Amygdala (tissue), 56 donors: ENCODE results near the gene ARHGEF9.
A peak's percentile ranks its signal among the peaks of the same experiment; 100 is the strongest.
"Not testable (repeated sequence)": the region's sequence is repeated elsewhere in the genome, so short reads cannot be mapped to it uniquely, and the experiment has no call there.

Source experiments
- DNase-seq, 56 donors: peaks; one replicate each; lab custom pipeline; 2025; lab: John Stamatoyannopoulos, UW

ARHGEF9 gene

GRCh38 chrX:63664741-63665140 lies 120.3 kb downstream of the ARHGEF9 start:
- DNase-seq = no peak

- no peak for DNase-seq
These were observed 120.9 kb downstream of the ARHGEF9 start for GRCh38 chrX:63664083-63664482.

DNA sequence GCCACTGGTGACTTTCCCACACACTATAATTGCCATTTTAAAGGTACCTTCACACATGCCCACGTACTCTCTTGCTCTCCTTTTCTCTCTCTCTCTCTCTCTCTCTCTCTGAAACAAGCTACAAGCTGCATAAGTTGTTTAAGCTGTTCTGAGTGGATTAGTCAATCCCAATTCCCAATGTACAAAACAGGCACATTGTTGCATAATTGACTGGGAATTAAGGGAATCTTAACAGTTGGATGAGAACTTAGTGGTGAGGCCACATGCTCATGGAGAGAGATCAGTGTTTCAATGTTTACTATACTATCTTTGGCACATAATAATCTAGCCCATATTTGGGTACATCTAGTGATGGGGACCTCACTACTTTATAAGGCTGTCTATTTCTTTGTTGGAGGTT lies 123.3 kb downstream of the ARHGEF9 start:
- DNase-seq = no peak

DNA sequence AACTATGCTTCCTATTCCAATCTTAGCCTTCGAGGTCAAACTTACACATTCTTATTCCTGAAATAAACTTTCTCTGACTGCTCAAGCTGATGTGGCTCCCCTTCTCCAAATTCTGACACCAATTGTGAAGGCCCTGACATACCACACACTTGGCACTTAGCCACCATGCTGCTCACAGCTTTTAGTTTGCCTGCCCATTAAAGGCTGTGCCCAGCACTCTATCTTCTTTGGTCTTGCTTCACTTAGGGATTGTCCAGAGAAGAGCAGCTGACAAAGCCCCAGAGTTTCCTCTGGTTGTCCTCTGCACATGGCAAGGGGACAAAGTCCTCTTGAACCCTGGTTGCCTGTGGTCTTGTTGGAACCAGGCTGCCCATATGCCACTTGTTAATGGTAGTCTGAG lies 126.1 kb downstream of the ARHGEF9 start:
- no peak for DNase-seq

DNA sequence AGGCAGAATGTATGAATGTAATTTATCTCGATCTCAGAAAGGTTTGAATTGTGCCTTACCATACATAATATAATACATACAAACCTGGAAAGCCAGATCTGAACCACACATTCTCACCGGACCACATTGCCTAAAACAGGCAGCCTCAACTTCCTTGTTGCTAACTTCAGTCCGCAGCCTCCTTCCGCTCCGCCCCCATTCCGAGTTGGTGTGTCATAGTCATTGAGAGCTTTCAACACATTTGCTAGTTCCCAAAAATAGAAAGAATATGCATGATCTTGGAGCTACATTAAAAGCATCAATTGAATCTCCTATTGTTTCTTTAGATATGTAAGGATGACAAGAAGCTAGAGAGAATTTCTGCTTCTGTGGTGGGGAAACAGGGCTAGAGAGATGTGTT lies 127.2 kb downstream of the ARHGEF9 start:
- DNase-seq = peak in 19 of 56 donors; percentile 0 to 28 (median 2)

DNA sequence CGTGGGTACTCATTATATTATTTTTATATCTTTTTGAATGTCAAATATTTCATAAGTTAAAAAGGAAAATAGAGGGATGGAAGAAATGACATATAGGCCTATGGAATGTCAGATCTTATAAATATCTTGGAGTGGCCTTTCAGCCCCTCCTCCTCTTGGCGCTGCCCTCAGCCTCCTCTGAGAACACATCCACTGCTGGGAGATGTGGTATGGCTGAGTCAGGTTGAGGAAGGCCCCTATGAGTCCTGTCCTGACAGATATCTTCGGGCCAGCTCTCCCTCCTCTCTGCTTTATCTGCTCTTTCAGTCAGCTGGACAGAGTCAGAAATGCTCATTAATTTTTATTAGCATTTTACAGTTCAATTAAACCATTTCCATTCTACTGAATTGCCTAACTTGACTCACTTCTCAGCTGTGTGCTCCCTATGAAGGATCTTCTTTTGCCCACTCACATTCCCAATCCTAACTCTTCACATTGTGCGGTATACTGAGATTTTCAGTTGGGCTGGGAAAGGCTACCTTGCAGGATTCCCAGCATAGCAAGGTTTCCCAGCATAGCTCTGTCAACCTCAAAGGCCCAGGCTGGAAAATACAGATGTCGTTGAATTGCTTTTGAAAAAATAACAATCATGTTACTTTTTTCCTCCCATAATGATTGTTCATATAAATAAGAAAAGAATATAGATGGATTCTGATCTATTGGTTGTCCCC lies 128.0 kb downstream of the ARHGEF9 start:
- no peak for DNase-seq

DNA sequence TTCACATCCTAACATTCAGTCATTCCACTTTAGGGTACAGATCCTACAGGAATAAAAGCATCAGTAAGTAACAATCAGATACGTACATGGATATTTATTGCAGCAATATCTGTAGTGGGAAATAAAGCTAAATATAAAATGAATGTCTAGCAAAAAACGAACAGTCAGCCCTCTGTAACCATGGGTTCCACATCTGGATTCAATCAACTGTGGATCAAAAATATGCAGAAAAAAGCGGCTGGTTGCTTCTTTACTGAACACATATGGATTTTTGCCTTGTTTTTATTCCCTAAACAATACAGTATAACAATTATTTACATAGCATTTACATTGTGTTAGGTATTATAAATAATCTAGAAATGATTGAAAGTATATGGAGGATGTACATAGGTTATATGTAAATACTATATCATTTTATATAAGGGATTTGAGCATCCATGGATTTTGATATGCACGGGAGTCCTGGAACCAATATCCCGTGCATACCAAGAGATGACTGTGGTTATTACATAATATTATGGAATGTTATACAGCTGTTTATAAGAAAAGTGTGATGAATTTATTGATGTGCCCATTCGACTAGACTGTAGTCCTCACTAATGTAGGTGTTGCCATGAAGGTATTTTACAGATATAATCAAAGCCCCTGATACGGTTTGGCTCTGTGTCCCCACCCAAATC lies 132.8 kb downstream of the ARHGEF9 start:
- no peak for DNase-seq

- DNase-seq = not testable (repeated sequence)
These were observed 139.3 kb downstream of the ARHGEF9 start for GRCh38 chrX:63645748-63646147.

DNA sequence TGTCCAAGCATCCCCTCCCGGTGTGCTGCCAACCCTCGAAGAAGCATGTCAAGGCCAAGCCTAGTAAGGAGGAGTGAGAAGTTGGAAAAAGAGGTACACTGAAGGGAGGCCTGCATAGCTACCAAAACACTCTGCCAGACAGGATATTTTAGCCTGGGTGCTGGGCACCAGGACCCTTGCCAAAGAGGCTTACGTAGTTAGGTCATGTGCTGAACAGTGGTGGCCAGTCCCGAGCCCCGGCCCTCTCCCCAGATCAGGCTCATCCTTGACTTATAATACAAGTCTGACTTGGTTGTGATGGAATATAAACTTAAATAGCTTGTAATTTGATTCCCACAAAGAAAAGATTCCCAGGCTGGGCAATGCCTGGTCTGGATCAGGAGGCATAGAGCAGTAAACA lies 149.3 kb downstream of the ARHGEF9 start:
- no peak for DNase-seq

DNA sequence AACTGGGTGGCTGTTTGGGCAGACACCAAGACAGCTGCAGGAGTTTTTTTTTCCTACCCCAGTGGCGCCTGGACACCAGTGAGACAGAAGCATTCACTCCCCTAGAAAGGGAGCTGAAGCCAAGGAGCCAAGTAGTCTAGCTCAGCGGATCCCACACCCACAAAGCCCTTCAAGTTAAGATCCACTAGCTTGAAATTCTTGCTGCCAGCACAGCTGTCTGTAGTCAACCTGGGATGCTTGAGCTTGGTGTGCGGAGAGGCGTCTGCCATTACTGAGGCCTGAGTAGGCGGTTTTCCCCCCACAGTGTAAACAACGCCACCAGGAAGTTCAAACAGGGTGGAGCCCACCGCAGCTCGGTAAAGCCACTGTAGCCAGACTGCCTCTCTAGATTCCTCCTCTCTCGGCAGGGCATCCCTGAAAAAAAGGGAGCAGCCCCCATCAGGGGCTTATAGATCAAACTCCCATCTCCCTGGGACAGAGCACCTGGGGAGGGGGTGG lies 171.4 kb downstream of the ARHGEF9 start:
- DNase-seq = no peak

DNA sequence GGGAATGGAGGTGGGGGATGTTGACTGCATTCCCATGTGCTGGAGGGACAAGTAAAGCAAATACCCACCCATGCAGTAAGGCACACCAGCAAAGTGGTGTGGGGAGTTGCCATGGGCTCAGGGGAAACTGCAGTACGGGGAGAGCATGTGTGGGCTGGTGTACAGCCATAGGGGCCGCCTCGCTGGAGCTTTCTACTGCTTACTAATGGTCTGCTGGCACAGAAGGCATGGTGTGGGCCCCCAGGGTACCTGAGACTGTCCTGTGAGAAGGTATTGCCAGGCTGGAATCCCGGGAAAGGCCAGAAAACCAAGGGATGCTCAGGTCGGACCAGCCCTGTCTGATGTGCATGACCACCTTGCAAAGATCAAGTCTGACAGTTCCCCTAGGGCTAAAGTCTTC lies 199.1 kb downstream of the ARHGEF9 start:
- no peak for DNase-seq
